Suprapubic skin (tissue), 3 donors: ENCODE measurements around the gene LCMT2.

ENCODE experiments used
- CTCF ChIP-seq, 2 donors: fragments of 200-600 bp in 1 of 2; fragments of 450-650 bp in 1 of 2; sonication (generic) in 1 of 2; IDR thresholded peaks; one replicate each; pipeline ENCODE4 v1.5.1; 2016 to 2019; ENCODE audit warnings: antibody characterized with exemption in 2 of 2, mild to moderate bottlenecking in 1 of 2, moderate library complexity in 1 of 2
- POLR2AphosphoS5 ChIP-seq, 3 donors: sonication (generic); formaldehyde crosslinking; IDR thresholded peaks; one replicate each; pipeline ENCODE4 v1.6.1; 2017; ENCODE audit warnings: antibody characterized with exemption in 3 of 3

GRCh38 chr15:43318990-43319771 lies 11.2 kb downstream of the LCMT2 start:
- TF ChIP-seq CTCF (IDR thresholded peaks at IDR 0.05) (no peak), POLR2AphosphoS5 (IDR thresholded peaks at IDR 0.05) (no peak)
